GM18502 (cell line): ENCODE measurements around the gene HLA-DRA.
"Not testable (repeated sequence)": the region's sequence is repeated elsewhere in the genome, so short reads cannot be mapped to it uniquely, and the experiment has no call there.

ENCODE experiments used
- ATAC-seq: cut with Tn5 transposase; IDR thresholded peaks from one replicate; pipeline ENCODE4 v1.9.1; 2021; ENCODE audit warnings: mild to moderate bottlenecking; ENCODE audit not compliant: unreplicated experiment, poor library complexity

HLA-DRA gene

GRCh38 chr6:32430179-32430578, 9.5 kb upstream of the HLA-DRA start:
- ATAC-seq: no peak

GRCh38 chr6:32431142-32431541, 8.5 kb upstream of the HLA-DRA start:
- ATAC-seq: no peak

- no peak for ATAC-seq
Observed at GRCh38 chr6:32432050-32432450, 7.6 kb upstream of the HLA-DRA start.

- ATAC-seq: not testable (repeated sequence)
Observed at GRCh38 chr6:32433950-32434349, 5.7 kb upstream of the HLA-DRA start.

GRCh38 chr6:32436186-32436585, 3.5 kb upstream of the HLA-DRA start:
- no peak for ATAC-seq

- peak; percentile 60 for ATAC-seq
Observed at GRCh38 chr6:32436995-32437836, 2.5 kb upstream of the HLA-DRA start.

- ATAC-seq: no peak
Observed at GRCh38 chr6:32439139-32439538, 548 bp upstream of the HLA-DRA start.

GRCh38 chr6:32442243-32442667, 2.6 kb downstream of the HLA-DRA start:
- ATAC-seq: no peak

- ATAC-seq: no peak
Observed at GRCh38 chr6:32442977-32443552, 3.4 kb downstream of the HLA-DRA start.

GRCh38 chr6:32444433-32444832, 4.7 kb downstream of the HLA-DRA start:
- ATAC-seq: no peak

GRCh38 chr6:32445321-32445854, 5.7 kb downstream of the HLA-DRA start:
- no peak for ATAC-seq

- no peak for ATAC-seq
Observed at GRCh38 chr6:32447932-32448331, 8.2 kb downstream of the HLA-DRA start.

- no peak for ATAC-seq
Observed at GRCh38 chr6:32449088-32449736, 9.5 kb downstream of the HLA-DRA start.

- ATAC-seq: no peak
Observed at GRCh38 chr6:32457054-32457453, 17.4 kb downstream of the HLA-DRA start.

- ATAC-seq: no peak
Observed at GRCh38 chr6:32459781-32460424, 20.2 kb downstream of the HLA-DRA start.

GRCh38 chr6:32460528-32460927, 20.8 kb downstream of the HLA-DRA start:
- ATAC-seq: no peak

GRCh38 chr6:32461493-32461892, 21.8 kb downstream of the HLA-DRA start:
- ATAC-seq: no peak

GRCh38 chr6:32462609-32463008, 22.9 kb downstream of the HLA-DRA start:
- ATAC-seq: peak; percentile 67

- ATAC-seq: not testable (repeated sequence)
Observed at GRCh38 chr6:32467743-32468503, 28.2 kb downstream of the HLA-DRA start.
